GM18517 (cell line): Measurements from ENCODE around the gene CLDN15.

ENCODE experiments used
- ATAC-seq: cut with Tn5 transposase; IDR thresholded peaks from one replicate; pipeline ENCODE4 v1.9.1; 2021; ENCODE audit warnings: mild to moderate bottlenecking, moderate library complexity; ENCODE audit not compliant: unreplicated experiment

The CLDN15 gene

DNA sequence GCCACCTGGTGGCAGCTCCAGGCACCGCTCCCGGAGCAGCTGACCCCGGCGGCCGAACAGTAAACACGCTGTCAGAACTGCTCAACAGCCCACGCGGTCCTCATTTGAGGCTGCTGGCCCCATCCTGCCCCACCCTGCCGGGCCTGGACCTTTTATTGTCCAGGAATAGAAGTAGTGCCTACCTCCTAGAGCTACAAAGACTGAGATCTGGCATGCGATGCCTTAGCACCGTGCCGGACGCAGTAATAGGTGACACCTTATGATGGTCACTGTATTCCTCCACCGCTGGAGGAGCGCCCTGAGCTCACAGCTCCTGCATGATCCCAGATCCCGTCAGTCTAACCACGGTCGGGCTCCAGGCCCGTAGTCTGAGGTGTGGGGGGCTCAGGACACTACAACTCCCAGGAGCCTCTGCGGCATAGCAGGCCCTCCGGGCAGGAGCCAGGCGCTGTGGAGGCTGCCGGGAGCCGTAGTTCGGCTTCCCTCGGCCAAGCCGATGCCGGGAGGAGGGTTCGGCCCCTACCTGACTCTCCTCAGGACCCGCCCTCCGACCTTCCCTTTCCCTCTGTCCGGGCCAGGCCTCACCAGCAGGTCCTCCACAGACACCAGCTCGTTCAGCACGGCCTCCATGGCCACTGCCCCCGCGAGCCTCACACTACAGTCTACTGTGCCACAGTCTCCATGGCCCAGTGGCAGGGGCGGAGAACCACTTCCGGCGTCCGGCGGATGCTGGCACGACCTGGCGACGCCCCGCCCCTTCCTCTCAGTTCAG is 7.0 kb upstream of the CLDN15 start, which contains the start of gene FIS1:
Gene FIS1, minus strand, starts transcription at position 707 of the 772 bp plus-strand sequence. Its CDS starts 77 bp downstream, at position 630.
- ATAC-seq, result peak; percentile 88

DNA sequence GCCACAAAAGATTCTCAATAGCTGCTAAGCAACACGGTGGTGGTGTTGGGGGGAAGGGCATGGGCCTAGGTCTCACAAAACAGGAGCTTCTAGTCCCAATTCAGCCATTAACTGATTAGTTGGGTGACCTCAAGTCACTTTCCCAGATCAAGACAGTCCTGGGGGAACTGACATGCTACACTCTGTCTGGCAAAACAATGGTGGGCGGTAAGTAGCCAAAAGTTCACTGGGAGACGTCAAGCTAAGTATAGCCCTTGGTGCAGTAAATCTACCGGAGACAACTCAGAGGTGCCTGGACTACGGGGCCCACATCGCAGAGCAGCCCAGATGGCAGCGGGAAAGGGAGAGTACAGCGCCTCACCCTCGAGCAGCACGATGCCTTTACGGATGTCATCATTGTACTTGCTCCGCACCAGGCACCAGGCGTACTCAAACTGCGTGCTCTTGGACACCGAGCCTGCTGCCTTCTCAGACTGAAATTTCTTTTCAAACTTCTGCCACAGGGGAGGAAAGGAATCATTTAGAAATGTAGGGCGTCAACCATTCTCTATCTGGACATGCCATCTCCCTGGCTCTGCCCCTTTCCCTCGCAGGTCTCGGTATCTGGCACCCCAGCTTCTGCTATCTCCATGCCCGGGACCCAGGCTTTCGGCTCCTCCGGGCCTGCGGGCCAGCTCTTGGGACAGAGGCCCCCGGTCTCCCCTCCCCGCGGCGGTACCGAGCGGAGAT is 6.2 kb upstream of the CLDN15 start:
- ATAC-seq, result no peak

DNA sequence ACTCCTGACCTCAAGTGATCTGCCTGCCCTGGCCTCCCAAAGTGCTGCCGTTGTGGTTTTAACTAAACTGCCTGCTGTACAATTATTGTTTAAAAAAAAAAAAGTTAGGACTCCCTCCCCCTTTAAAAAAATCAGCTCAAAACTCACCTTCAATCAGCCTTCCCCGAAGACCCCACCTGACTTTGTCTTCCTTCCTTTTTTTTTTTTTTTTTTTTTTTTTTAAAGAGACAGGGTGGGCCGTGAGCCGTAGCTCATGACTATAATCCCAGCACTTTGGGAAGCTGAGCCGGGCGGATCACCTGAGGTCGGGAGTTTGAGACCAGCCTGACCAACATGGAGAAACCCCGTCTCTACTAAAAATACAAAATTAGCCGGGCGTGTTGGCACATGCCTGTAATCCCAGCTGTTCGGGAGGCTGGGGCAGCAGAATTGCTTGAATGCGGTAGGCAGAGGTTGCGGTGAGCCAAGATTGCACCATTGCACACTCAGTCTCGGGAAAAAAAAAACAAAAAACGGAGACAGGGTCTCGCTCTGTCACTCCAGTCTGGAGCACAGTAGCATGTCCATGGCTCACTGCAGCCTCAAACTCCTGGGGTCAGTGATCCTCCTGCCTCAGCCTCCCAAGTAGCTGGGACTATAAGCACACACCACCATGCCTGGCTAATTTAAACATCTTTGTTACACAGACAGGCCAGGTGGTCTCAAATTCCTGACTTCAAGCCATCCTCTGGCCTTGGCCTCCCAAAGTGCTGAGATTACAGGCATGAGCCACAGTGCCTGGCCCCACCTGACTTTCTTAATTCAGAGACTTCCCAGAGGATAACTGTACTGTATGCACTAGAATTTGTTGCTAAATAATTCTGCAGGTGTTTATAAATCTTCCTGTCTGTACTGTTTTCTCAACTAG is 4.1 kb upstream of the CLDN15 start:
- no peak for ATAC-seq

DNA sequence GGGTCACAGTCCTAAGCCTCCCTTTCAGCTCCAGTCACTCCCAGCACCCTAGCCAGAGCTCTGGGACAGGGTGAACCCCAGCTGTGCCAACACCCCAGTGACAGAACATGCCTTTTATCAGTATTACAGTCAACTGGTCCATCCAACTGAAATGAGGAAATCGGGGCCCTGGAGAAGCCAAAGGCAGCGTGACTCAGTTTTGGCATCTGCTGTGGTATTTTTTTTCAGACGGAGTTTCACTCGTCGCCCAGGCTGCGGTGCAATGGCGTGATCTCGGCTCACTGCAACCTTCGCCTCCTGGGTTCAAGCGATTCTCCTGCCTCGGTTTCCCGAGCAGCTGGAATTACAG is 3.4 kb upstream of the CLDN15 start:
- ATAC-seq, result no peak

DNA sequence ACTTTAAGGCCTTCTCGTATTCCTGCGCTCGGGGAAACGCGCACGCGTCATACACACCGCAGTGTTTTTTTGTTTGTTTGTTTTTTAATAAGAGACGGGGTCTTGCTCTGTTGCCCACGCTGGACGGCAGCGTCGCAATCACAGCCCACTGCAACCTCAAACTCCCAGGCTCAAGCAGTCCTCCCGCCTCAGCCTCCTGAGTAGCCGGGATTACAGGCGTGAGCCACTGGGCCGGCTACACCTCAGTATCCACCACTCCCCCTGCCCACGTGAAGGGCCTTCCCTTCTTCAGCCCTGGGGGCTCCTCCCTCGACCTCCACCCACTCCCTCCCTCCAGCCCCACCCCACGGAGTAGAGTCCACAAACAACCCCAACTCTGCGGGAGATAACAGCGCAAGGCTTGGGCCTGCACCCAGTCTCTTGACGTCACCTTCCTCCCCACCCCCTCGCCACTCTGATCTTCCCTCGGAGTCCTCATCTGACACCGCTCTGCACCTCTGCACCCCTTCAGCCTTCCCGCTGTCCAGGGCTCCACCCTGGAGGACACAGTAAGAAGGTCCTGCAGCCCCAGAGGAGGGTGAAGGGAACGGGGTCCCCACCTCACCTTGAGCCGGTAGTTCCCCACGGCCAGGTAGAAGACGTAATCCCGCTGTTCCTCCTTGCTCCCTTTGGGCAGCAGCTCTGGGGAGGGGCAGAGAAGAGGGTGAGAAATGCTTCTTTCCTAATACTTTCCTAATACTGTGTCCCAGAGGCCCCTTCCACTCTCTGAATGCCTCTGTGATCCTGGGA is 2.8 kb upstream of the CLDN15 start:
- no peak for ATAC-seq

DNA sequence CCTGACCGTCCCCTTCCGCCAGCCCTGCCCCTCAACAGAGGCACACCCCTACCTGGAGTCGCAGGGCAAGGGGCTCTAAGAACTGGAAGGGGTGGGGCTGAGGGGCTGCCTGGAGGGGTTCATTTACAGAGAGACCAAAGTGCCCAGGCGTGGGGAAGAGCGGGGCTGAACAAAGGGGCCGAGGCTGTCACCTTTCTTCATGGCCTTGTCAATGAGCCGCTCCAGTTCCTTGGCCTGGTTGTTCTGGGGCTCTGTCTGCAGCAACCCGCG is 2.3 kb upstream of the CLDN15 start:
- no peak for ATAC-seq

DNA sequence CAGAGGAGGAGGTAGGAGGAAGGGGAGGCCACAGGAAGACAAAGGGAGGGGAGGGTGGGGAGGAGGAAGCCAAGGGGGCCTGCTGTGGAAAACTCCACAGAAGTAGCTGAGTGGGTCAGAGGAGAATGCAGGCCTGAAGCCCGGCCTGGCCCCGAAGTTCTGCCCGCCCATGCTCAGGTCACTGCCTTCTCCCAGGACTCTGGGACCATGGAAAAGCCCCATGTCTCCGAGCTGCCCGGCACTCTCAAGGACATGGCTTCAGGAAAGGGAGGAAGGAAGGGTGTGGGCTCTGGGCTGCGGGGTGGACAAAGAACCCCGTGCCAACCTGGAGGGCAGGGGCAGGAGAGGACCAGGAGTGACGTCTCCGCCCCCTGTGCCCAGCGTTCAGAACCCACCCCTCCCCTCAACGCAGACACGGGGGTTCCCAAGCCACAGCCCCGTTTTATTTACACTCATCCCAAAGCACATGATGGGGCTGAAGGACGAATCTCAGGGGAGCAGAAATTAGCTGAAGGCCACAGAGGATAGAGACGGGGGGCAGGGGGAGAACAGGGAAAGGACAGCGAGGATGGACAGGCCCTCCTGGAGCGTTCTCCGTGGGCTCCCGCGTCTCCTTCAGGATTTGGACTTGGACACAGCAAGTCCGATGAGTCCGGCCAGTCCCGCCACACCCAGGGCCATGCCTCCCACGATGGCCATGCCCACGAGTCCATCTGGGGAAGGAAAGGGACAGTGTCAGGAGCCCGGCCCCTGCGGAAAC is 1.8 kb upstream of the CLDN15 start:
- ATAC-seq, result no peak

DNA sequence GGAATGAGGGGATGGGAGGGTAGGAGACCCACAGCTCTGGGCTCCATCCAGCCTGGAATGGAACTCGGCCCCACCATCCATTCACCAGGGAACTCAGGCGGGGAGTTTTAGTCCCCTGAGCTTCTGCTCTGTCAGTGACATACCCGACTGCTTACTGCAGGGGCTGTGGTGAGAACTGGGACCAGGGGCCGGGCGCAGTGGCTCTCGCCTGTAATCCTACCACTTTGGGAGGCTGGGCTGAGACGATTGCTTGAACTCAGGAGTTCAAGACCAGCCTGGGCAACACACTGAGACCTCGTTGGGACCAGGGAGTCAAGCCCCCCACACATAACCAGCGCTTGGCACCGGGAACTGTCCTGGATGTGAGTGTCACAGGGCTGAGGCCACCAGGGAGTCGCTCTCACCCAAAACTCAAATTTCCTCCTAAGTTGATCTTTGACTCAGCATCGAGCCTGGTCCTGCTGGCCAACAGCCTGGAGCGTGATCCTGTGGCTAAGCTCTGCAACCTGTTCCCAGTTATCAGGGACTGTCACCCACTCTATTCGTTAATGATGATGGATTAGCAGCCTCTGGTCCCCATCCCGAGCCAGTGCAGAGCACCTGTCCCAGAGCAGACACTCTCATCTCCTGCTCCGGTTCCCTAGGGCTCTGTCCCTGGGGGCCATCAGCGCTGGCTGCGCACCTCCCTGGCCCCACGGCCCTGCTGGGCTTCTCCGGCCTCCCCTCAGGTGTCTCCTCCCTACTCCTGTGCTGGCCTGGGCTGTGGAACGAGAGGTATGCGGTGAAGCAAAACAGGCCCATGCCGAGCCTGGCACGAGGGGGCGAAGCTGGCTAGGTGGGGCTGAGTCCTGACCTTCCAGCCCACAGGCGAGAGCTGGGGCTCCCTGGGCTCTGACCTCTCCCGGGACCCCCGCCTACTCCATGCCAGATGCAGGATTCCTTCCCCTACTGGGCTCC is 902 bp upstream of the CLDN15 start:
- ATAC-seq, result no peak

DNA sequence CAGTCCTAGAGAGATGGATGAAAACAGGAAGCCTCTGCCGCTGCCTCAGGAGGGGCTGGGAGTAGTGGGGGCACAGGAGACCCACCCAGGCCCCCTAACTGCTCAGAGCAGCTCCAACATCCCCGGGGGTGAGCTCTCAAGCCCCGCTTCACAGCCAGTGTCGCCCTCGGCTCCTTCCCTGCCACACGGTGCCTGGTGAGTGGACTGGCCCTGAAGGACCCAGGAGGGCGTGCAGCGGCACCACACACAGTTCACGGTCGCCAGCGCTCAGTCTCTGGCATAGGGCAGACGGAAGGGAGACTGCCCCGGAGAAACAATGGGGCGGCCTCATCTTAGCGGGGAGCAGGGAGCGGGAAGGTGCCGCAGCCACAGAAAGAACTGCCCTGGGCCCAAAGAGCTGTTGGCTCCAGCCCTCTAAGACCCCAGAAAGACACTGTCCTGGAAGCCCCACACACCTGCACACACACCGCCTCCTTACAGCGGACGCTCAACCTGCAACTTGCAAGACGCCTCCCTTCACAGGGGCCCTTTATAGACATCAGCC is 1.2 kb downstream of the CLDN15 start:
- ATAC-seq, result no peak

DNA sequence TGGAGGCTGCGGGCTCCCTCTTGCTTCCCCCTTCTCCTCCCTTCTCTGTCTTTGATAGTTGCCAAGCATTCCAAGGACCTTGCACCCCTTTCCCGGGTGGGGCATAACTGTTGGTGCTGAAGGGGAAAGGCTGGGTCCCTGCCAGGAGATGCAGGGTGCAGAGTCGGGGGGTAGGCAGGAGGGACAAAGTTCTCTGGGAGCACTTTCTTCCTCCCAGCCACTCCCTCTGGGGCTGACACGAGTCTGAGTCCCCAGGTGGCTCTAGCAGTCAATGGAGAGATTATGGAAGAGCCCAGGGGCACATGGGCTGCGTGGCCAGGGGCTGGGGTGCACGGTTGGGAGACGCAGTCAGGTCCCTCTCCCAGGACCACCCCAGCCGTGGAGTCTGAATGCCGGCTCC is 2.1 kb downstream of the CLDN15 start:
- ATAC-seq, result no peak

DNA sequence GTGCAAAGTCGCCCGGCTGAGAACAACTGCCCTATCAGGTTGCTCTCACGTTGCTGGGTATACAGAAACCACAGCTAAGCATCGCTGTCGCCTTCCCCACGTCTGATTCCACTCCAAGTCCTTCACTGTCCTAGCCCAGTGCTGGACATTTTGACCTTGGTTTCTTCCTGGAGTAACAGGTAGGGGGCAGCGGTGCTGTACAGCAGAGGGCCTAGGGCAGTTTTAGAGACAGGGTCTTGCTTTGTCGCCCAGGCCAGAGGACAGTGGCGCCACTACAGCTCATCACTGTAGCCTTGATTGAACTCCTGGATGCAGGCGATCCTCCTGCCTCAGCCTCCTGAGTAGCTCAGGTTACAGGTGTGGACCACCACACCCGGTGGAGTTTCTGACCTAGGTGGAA is 2.6 kb downstream of the CLDN15 start:
- no peak for ATAC-seq

DNA sequence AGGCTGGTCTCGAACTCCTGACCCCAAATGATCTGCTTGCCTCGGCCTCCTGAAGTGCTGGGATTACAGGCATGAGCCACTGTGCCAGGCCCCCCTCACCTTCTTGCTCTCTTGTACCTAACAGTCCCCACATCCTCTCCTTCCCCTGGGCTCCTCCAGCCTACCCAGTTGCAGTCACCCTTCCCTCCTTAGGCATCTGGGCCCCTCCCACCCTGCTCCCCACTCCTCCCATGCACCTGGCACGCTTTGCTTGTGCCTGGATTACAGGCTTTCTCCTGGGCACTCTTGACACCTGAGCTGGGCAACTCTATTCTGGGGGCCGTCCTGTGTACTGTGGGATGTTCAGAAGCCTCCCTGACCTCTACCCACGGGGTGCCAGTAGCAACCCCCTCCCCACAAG is 3.0 kb downstream of the CLDN15 start:
- ATAC-seq, result no peak

DNA sequence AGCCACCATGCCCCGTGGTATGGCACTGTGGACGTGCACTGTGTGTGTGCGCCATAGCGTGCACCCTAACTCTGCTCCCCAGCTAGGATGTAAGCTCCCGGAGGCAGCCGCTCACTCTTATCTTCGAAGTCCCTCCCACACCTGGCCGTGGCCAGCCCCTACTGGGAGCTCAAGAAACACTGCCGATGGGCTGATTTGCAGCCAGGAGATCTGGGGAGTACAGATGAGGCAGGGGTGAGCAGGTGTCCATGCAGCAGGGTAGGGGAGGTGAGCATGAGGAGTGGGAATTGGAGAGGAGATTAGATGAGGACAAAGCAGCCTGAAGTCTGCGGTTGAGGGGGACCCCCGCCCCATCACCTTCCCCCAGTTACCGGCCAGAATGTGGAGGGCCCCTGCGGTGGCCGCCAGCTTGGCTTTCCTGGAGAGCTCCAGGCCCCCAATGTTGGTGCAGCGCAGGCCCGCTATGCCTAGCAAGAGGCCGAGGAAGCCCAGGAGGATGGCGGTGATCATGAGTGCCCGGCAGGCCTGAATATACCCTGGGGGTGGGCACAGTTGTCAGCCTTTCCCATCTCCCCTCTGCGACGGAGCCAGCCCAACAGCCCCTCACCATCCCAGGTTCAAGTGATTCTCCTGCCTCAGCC is 3.6 kb downstream of the CLDN15 start:
- ATAC-seq, result no peak

DNA sequence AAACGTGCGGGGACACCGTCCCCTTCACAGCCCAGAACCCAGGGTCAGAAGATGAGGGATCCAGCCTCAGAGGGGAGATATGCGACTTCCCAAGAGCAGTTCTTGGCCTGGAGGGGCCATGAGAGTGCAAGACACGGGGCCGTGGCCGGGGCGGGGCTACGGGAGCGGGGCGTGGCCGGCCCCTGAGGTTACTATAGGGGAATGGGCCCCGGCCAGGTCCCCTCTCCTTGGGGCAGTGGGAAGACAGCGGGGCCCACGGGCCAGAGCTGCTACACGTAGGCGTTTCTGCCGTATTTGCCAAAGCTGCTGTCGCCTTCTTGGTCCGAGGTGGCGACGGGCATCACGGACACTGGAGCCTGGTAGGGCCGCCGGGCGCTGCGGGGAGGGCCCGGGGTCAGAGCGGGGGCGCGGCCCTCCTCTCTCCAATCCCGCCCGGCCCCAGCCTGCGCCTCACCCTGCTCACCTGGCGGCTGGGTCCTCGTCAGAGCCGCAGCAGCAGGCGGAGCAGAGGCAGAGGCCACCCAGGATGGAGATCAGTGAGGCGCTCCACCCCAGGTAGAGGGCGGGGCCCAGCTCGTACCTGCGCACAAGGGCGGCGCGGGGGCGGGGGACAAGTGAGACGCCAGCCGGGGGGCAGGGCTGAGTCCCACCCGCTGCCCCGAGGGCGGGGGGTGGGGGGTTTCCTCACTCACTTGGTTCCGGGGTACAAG is 5.3 kb downstream of the CLDN15 start:
- no peak for ATAC-seq

DNA sequence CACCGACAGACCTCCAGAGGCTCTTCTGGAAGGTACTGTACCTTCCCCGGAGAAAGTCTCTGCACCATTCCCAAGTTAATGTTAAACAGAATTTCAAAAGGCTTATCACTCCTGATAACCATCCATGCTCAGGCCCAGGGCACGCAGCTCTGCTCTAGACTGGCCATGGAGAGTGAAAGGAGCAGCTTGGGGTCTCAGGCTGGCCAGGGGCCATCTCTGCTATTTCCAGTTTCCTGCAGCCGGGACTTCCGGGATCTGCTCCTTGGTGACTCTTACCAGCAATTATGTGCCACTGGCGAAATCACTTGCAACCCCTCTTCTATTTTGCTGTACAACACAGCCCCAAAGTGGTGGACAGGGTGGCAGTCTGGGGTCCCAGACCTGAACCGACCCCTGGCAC is 6.0 kb downstream of the CLDN15 start:
- no peak for ATAC-seq

DNA sequence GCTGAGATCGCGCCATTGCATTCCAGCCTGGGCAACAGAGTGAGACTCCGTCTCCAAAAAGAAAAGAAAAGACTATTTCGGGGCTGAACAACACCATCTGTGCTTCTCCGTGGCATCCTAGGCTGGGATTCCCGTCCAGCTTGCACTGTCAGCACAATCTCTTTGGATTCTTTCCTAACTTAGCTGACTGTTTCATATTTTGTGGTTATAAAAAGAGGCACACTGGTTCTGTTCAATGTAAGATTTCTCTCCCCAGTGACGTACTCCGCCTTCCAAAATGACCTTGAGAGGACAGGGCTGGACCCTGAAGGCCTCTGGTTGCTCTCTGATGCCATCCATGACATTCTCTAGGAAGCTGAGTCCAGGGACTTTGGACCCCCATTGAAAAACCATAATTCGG is 10.9 kb downstream of the CLDN15 start:
- ATAC-seq, result no peak

DNA sequence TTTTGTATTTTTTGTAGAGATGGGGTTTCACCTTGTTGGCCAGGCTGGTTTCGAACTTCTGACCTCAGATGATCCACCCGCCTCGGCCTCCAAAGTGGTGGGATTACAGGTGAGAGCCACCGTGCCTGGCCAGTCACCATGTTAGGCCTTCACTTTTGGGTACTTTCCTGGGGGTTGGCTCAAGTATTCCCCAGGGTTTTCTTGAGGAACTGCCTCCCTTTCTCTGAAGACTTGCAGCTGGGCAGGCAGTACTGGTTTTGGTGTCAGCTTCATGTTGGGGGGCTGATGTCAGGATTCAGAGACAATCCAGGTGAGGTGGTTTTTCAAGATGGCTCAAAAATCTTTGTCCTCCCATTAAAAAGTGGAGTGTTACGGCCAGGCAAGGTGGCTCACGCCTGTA is 12.0 kb downstream of the CLDN15 start:
- ATAC-seq, result no peak

DNA sequence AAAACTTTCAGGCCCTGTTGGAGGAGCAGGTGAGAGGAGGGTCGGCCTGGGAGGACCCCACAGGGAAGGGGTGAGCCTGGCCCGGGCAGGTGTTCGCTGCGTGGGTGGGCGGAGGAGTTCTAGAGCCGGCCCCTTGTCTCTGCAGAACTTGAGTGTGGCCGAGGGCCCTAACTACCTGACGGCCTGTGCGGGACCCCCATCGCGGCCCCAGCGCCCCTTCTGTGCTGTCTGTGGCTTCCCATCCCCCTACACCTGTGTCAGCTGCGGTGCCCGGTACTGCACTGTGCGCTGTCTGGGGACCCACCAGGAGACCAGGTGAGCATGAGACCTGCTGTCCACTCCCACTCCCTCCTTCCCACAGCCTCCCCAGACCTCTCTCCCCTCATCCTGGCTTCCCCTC is 14.1 kb downstream of the CLDN15 start:
- ATAC-seq, result no peak
